Measurements from ENCODE around the gene DDX1.
"Not testable (repeated sequence)": the region's sequence is repeated elsewhere in the genome, so short reads cannot be mapped to it uniquely, and the experiment has no call there.

DDX1 gene

DNA sequence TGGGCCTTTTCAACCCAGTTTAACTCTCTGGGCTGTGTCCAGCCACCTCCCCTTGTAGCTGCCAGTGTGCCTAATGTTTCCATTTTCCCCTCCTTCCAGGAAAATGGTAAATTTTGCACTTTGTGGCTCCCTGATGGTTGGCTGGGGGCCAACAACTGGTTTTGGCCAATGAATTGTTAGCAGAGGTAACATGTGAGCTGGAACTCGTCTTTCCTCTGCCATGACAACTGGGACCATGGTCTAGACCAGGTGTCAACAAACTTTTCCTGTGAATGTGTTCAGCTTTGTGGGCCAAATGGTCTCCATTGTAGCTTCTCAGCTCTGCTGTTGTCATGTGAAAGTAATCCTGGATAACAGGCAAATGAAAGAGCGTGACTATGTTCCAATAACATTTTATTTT, 87.2 kb downstream of the DDX1 start:
- no peak for FAIRE-seq

DNA sequence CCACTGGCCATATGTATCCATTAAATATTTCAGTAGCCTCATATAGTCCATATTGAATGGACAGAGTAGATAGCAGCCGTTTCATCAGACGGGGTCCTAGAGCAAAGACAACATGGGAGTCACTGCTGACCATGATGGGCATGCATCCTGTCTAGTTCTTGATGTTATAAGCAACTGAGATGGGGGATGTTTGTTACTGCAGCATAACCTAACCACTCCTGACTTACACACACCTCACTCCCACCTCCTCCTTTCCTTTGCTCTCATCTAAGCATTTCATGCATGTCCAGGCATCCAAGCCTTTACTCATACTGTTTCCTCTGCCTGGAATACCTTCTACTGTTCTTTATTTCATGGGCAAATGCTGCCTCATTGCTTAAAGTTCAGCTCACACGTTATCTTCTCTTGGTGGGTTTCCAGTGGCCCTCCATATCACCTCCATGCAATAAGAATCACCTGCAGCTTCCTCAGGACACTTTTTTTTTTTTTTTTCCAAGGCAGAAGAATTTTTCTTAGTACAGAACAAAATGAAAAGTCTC, 87.8 kb downstream of the DDX1 start:
- FAIRE-seq, result no peak

DNA sequence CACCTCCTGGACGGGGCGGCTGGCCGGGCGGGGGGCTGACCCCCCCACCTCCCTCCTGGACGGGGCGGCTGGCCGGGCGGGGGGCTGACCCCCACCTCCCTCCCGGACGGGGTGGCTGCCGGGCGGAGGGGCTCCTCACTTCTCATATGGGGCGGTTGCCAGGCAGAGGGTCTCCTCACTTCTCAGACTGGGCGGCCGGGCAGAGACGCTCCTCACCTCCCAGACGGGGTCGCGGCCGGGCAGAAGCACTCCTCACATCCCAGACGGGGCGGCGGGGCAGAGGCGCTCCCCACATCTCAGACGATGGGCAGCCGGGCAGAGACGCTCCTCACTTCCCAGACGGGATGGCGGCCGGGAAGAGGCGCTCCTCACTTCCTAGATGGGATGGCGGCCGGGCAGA, 88.5 kb downstream of the DDX1 start:
- not testable (repeated sequence) for FAIRE-seq
